Kidney epithelial cell (primary cell): ENCODE measurements around the gene PRICKLE1. TPM values are rescaled to one million over a fixed set of nuclear protein-coding genes. Genes with fewer than 3 reads are reported as not detected.

Experiments used
- DNase-seq: peaks from one replicate; pipeline ENCODE4 v3.0.0-alpha.2; 2010; ENCODE audit warnings: low read depth
- H3K27me3 ChIP-seq: 2 replicates; pipeline ENCODE4 v1.6.0; 2011; ENCODE audit warnings: low read length; ENCODE audit not compliant: control insufficient read depth, insufficient read depth
- H3K36me3 ChIP-seq: 2 replicates; pipeline ENCODE4 v1.5.1; 2011; ENCODE audit warnings: low read length; ENCODE audit not compliant: control insufficient read depth, insufficient read depth
- H3K4me3 ChIP-seq: 2 replicates; pipeline ENCODE4 v1.5.1; 2011; ENCODE audit warnings: low read depth, mild to moderate bottlenecking, control low read depth, low read length
- CTCF ChIP-seq: IDR thresholded peaks from 2 replicates; pipeline ENCODE4 v1.5.1; 2011; ENCODE audit warnings: mild to moderate bottlenecking, moderate library complexity, low read length, control low read depth, inconsistent platforms; ENCODE audit not compliant: insufficient read depth, poor library complexity, severe bottlenecking
- total RNA-seq: library from RNA; depleted of rRNA; stranded (reverse); fragments of >200 nt; gene quantifications from 2 replicates; pipeline ENCODE4 v1.2.3, GENCODE V29; 2015

The PRICKLE1 gene
- total RNA-seq, 1 donor from 2014 or later, result 8.0 TPM

- no peak for TF ChIP-seq CTCF
- no peaks in the 10 kb centered on the region for H3K27me3 ChIP-seq
- no peak overlapping the region for H3K4me3 ChIP-seq
- no peak for DNase-seq
- no peaks in the 10 kb centered on the region for H3K36me3 ChIP-seq
Measured at GRCh38 chr12:42510823-42511222, 78.7 kb downstream of the PRICKLE1 start.

- TF ChIP-seq CTCF, result no peak
- H3K27me3 ChIP-seq, result no peaks in the 10 kb centered on the region
- no peaks in the 10 kb centered on the region for H3K36me3 ChIP-seq
Measured at GRCh38 chr12:42508913-42509460, 80.6 kb downstream of the PRICKLE1 start.

GRCh38 chr12:42507565-42507964 is 82.0 kb downstream of the PRICKLE1 start:
- no peak for TF ChIP-seq CTCF
- Histone ChIP-seq H3K4me3 (no peak overlapping the region), H3K27me3 (no peaks in the 10 kb centered on the region), H3K36me3 (no peaks in the 10 kb centered on the region)
- no peak for DNase-seq

More at GRCh38 chr12:42508913-42509460, 80.6 kb downstream of the PRICKLE1 start:
- DNase-seq, result no peak
- no peak overlapping the region for H3K4me3 ChIP-seq

- DNase-seq, result no peak
- TF ChIP-seq CTCF, result no peak
- H3K36me3 ChIP-seq, result no peaks in the 10 kb centered on the region
- no peaks in the 10 kb centered on the region for H3K27me3 ChIP-seq
- H3K4me3 ChIP-seq, result no peak overlapping the region
Measured at GRCh38 chr12:42507081-42507480, 82.5 kb downstream of the PRICKLE1 start.

- no peaks in the 10 kb centered on the region for H3K27me3 ChIP-seq
- no peak for TF ChIP-seq CTCF
- H3K36me3 ChIP-seq, result no peaks in the 10 kb centered on the region
- no peak overlapping the region for H3K4me3 ChIP-seq
- DNase-seq, result no peak
Measured at GRCh38 chr12:42504049-42504448, 85.5 kb downstream of the PRICKLE1 start.

GRCh38 chr12:42502682-42503081 is 86.9 kb downstream of the PRICKLE1 start:
- DNase-seq, result no peak
- TF ChIP-seq CTCF, result no peak
- Histone ChIP-seq H3K36me3 (no peaks in the 10 kb centered on the region), H3K4me3 (no peak overlapping the region), H3K27me3 (no peaks in the 10 kb centered on the region)
